Measurements from ENCODE around the gene SORD. TPM values are rescaled to one million over a fixed set of nuclear protein-coding genes. Genes with fewer than 3 reads are reported as not detected.
A peak's percentile ranks its signal among the peaks of the same experiment; 100 is the strongest.
"Not testable (repeated sequence)": the region's sequence is repeated elsewhere in the genome, so short reads cannot be mapped to it uniquely, and the experiment has no call there.

SORD gene
- total and polyA plus RNA-seq, 9 of the 15 experiments (the other 6 are each of a cell fraction or from before 2014, with no cell fraction given): 5.9 to 79.2 (median 29.6) TPM

- WGBS (ENCODE audit: insufficient coverage, low coverage, missing lambda C conversion rate): 11% methylated on average over 2 of the region's 2 CpGs
- in situ Hi-C loops (cut with MboI); CTCF ChIA-PET (ENCODE audit: low intra/inter-chr PET ratio); BruUV-seq (replicated peaks); H3K4me3 ChIP-seq; H4K20me1 ChIP-seq (replicated peaks; ENCODE audit: control insufficient read depth, insufficient read depth, low read length); H3K36me3 ChIP-seq (ENCODE audit: control insufficient read depth, insufficient read depth, low read length); DNase-seq (ENCODE audit: extremely low read depth in 1 of 4, low spot score in 3 of 4); H3K27ac ChIP-seq (ENCODE audit: extremely low read depth, low read depth, low read length); H2AFZ ChIP-seq (ENCODE audit: low read depth, low read length); H3K27me3 ChIP-seq (ENCODE audit: control insufficient read depth in 2 of 2, insufficient read depth in 2 of 2, low read length in 2 of 2); H3K9me1 ChIP-seq (ENCODE audit: control insufficient read depth, insufficient read depth, low read length); H3K4me2 ChIP-seq (ENCODE audit: insufficient read depth, low read length); H3K9me3 ChIP-seq (replicated peaks; ENCODE audit: control insufficient read depth, insufficient read depth, low read depth, low read length); intact Hi-C loops (cut with micrococcal nuclease); POLR2A ChIA-PET; H3K79me2 ChIP-seq (ENCODE audit: control insufficient read depth, insufficient read depth, low read length); H3K9ac ChIP-seq (ENCODE audit: insufficient read depth in 1 of 2, low read depth in 2 of 2, low read length in 2 of 2); ATAC-seq: not testable (repeated sequence)
- H3K4me1 ChIP-seq (replicated peaks in 1 of 2; ENCODE audit: control insufficient read depth in 2 of 2, insufficient read depth in 2 of 2, low read length in 2 of 2): peaks cover 12 to 24% of the 10 kb centered on the region in 2 experiments
- FAIRE-seq: peak; percentile 70
- peak; percentile 22; the same call in 1 of the 2 replicates for TF ChIP-seq ZNF592 (IDR thresholded peaks at IDR 0.05)
- TF ChIP-seq NFIC (IDR thresholded peaks at IDR 0.05): peak; percentile 49; the same call in 1 of the 2 replicates
These were observed 54.4 kb downstream of the SORD start for GRCh38 chr15:45077391-45077790.

Data from K562 (cell line).